DOHH2 (cell line): Measurements from ENCODE around the gene AGER.

Source experiments
- CTCF ChIP-seq: fragments of 200-600 bp; sonication (generic); IDR thresholded peaks from one replicate; pipeline ENCODE4 v1.5.1; 2014; ENCODE audit warnings: antibody characterized with exemption, mild to moderate bottlenecking, low read depth, low read length; ENCODE audit not compliant: poor library complexity, severe bottlenecking
- EZH2phosphoT487 ChIP-seq: fragments of 200-600 bp; sonication (generic); IDR thresholded peaks from 2 replicates; pipeline ENCODE4 v1.6.1; 2017; ENCODE audit warnings: borderline replicate concordance, mild to moderate bottlenecking, antibody characterized with exemption, low read length, moderate library complexity, mixed read lengths

- no peak for TF ChIP-seq CTCF
- TF ChIP-seq EZH2phosphoT487, result no peak
Observed at GRCh38 chr6:32189742-32190053, 5.6 kb upstream of the AGER start.
